ENCODE measurements around the gene COPS8.

Gene COPS8

DNA sequence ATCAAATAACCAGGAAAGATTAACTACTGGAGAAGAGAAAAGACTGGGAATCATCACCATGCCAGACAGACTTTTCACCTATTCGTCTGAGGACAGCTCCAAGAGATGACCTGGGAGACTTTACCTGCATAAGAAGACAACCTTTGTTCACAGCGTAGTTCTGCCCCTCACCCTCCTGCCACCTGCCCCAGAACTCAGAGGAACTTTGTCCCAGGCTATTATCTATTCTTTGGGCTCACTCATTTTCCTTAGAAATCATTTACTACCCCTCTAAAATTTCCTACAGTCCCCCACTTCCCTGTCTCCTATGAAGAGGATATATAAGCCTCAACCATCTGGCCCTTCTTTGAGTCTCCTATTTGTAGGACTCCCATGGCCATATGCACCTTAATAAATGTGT is 19.3 kb upstream of the COPS8 start:
- no peak for DNase-seq

DNA sequence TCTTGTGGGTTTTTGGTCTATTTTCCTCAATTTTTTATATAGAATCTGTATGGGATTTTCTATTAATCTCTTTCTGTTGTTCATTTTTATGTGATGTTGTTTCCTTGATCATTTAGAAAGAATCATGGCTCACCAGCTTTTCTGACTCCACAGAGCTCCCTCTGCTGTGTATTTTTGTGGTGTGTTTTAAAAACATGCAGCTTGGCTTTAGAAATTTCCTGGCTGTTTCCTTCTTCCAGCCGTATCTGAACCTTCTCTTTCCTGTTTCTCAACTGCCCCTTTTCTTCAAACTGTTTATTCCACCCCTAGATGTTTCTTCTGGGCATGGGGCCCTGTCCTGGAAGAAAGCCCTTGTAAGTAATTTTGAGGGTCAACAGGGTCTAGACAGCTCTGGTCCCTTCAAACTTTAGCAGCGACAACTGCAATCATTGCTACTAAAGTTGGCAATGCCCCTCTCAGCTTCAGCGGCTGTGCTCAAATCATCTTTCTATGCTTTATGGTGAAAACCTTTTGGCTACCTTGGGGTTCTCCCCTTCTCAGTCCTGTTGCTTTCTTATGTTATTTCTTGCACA is 17.6 kb upstream of the COPS8 start:
- no peak for DNase-seq

DNA sequence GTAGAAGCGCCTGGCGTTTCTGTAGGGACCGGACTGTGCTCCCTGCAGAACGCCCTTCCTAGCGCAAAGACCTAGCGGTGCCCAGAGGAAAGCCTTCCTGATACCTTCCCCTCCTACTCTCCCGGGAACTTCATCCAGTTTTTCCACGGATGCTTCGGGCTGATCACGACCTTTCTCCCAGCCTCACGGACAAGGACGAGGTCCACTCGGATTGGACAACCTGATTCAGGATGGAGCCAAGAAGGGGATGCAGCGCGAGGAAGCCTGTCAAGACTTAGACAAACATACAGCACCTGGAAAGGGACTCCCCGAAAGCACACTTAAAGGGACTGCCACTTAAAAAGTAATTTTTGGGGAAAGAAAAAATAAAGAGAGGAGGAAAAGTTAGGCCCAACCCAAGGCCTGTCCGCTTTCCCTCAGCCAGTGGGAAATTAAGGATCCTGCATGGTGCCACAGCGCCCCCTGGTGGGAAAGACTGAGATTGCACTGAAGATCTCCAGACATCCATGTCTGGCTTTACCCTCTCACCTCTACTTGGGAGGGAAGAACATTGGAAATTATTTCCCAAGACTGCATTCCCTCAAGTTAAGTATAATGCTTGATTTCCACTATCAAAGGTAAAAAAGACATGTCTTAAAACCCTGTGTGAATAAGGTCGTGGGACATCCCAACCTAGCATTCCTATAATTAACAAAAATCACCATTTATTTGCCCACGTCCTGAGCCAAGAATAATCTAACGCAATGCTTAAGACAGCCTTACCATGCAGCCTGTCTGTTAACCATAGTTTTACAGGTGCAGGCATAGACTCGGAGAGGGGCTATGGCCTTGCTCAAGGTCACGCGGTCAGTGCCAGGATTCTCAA is 13.4 kb upstream of the COPS8 start:
- no peak for DNase-seq

DNA sequence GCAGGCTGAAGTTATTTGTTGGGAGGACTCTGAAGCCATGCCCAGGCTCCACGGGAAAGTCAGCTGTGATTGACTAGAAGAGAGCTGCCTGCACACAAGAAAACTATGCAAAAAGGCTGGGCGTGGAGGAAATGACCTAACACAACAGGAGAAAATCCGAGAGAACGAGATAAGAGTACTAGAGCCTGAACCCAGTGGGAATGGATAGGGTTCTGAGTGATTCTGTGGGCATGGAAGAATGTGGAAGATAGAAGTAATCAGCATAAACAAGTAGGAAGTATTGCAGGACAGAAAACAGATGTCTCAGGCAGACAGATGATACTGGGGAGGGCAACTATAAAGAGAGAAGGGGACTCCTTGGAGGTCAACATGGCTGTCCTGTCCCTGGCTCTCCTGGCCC is 12.1 kb upstream of the COPS8 start:
- no peak for DNase-seq

DNA sequence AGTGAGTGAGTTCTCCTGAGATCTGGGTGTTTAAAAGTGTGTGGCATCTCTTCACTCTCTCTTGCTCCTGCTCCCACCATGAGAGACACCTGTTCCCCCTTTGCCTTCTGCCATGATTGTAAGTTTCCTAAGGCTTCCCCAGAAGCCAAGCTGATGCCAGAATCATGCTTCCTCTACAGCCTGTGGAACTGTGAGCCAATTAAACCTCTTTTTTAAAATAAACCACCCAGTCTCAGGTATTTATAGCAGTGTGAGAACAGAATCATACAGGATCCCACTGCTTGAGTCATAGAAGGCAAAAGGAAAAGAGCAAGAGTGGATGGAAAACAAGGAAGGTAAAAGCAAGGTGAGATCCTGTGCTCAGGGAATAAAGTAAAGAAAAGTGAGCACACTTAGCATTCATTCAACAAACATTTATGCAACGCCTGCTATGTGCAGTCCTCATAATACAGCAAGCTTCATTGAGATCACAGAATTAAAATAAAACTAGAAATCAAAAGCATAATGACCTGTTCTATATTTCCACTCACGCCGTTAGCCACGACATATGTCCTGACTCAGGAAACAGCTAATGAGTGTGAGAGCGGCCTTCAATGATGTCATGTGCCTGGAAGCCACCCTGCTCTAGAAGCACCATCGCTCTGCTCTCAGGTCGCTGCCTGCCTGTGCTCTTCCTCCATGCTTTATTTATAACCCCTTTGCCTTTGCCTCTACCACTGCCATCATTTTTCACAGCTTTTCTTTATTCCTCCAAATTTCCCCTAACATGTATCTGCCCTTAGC is 11.3 kb upstream of the COPS8 start:
- DNase-seq = no peak

GRCh38 chr2:237075749-237076599 is 9.7 kb upstream of the COPS8 start:
- no peak for DNase-seq

DNA sequence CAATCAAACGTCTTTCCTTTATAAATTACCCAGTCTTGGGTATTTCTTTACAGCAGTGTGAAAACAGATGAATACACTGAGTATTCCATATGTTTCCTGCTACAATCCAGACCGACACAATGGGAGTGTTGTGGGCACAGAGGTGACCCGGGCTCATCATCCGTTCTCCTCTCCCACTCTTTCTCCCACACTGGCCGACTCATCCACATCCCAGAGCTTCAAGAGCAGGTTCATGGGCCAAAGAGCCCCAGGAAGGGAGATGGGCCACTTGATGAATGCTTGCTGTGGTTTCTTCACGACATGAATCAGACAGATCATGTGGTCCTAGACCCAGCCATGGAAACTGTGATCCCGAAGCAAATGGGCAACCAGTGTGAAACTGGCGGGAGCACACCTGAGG is 4.1 kb upstream of the COPS8 start:
- no peak for DNase-seq

DNA sequence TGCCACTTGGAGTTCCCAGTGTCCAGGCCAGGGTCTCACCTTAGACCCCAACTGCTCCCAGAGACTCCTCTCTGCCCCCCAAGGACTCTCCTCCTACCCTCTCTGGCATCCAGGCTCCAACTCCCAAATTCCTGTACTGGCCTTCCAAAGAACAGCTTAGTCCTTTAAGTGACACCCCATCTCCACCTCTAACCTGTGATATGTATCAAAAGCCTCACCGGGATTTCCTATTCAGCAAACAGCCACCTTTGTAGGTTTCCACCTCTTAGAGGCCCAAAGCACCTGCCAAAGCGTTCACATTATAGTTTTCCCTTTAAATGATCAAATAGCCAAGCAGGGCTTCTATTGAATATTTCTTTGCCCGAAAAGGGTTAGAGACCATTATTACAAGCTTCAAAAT is 2.7 kb upstream of the COPS8 start:
- no peak for DNase-seq

DNA sequence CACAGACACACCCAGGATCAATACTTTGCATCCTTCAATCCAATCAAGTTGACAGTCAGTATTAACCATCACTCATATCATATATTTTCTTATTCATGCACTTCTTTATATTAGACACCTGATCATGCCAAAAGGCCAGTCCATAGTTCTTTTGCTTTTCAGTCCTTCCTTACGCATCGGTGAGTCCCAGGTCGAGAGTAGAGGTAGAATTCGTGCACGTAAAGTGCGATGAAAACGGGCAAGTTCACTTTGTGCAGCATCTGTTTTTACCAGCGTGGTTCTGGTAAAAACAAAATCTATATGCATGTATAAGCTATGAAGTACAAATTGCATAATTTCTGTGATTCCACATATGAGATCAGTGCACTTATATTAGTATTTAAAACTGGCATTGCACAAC is 1.2 kb upstream of the COPS8 start:
- DNase-seq = no peak

DNA sequence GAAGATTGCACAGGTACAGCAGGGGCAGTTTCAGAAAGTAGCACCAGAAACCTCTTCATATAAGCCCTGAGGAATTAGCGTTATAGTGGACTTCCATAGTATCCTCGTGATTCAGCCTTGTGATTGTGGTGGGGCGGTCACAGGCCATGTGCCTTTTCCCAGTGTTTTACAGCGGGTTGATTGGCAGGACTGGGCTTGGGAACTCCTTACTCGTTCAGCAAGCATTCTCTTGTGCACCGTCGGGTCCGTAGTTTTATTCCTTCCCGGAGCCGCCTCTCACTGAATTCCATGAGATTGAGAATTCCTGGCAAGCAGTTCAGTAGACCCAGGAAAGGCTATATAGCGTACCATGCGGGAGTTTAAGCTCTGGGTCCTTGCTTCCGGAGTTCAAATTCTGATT is 5.2 kb downstream of the COPS8 start:
- DNase-seq = no peak

GRCh38 chr2:237091779-237092436 is 6.2 kb downstream of the COPS8 start:
- DNase-seq = no peak

- DNase-seq = no peak
Observed at GRCh38 chr2:237092506-237092905, 6.8 kb downstream of the COPS8 start.

GRCh38 chr2:237092920-237093781 is 7.5 kb downstream of the COPS8 start:
- DNase-seq = no peak

- no peak for DNase-seq
Observed at GRCh38 chr2:237096201-237096600, 10.5 kb downstream of the COPS8 start.

- DNase-seq = no peak
Observed at GRCh38 chr2:237096911-237097310, 11.2 kb downstream of the COPS8 start.

- no peak for DNase-seq
Observed at GRCh38 chr2:237097326-237097910, 11.7 kb downstream of the COPS8 start.

DNA sequence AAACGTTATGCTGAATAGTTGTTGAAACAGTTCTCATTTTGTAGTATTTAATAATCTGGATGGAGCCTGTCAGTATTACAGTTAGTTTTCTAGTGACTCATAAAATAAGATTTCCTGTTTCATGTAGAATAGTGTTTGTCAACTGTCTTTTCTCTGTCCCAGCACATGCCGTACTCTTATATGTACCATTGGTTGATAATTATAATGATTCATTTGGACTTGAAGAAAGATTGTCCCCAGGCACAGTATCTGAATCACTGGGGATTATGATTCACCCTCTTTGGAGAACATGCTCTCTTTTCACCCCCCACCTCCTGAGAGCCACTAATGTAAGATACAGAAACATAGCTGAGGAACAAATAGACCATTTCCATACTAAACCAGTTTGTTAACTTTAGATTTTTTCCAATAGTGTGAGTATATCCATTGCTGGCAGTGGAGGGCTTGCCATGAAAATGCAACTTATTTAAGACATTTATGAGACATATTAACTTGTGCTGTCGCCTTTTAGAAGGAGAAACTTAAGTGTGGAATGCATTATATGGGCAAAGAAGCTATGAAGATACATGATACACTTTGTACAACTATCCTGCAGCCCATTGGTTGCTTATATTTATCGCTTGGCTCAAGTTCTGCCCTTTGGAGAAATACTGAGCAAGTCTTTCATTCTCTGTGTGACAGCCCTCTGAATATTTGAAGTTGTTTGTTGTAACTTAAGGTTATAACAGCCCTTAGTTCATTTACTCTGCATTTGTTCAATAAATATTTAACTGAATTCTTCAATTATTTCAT is 12.4 kb downstream of the COPS8 start:
- no peak for DNase-seq

DNA sequence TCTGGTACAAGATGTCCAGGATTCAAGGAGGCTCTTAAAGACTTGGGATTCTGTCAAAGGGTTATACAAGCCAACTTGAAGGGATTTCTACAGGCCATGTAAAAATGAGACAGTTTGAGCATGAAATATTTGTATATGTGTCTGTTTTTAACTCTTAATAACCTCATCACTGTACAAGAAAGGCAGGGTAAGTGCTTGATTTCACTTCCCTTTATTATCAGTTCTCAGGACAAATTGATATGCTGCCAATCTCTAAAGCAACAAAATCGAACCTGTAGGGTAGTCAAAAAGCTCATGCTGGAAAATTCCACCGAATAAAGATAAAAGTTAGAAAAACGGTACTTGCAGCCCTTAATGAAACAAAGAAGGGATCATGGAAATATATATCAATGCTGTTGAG is 14.1 kb downstream of the COPS8 start:
- no peak for DNase-seq

DNA sequence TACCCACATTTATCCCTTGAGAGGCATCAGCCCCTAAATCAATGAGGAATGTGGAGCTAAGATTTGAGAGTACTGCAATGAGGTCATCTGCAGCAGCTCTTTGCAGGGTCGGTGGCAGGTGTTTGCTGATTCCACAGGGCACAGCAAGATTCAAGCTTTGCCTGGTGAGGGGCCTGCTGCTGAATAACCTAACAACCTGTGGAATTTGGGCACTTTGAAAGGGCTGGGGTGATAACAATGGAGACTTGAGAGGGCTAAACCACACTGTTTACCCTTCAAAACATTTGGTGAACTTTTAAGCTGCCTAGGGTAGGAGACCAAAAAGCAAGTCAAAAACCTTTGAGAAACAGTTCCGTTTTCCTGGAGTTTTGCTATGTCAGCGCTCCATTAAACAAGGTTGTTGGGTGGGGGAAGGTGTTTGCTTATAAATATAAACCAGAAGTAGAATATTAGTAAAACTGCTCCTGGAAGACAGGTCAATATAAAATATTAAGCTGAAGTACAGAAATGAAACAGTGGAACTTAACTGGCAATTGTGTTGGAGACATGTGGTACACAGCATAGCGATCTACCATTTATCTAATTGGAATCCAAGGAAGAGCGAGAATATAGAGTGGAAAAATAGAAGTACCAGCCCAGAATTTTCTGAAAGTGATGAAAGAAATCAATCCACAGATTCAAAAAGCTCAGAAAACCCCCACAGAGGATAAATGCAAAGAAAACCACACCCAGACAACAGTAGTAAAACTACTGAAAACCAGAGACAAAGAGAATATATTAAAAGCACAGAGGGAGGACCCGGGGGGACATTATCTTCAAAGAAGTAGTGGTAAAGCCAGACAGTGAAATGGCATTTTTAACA is 15.7 kb downstream of the COPS8 start:
- DNase-seq = no peak

Data from NCI-H2107 (cell line).